DND-41 (cell line): Measurements from ENCODE around the gene ARHGAP32.

Experiments used
- CTCF ChIP-seq: IDR thresholded peaks from 2 replicates; pipeline ENCODE4 v1.5.1; 2012; ENCODE audit warnings: borderline replicate concordance, low read length, moderate library complexity, mild to moderate bottlenecking; ENCODE audit not compliant: poor library complexity, severe bottlenecking; ENCODE audit errors: extremely low read depth
- EZH2 ChIP-seq: IDR thresholded peaks from 3 replicates; pipeline ENCODE4 v1.6.1; 2012; ENCODE audit warnings: borderline replicate concordance, low read depth, mild to moderate bottlenecking, moderate library complexity, low read length, inconsistent platforms; ENCODE audit not compliant: severe bottlenecking

GRCh38 chr11:129211397-129211796 lies 19.3 kb upstream of the ARHGAP32 start:
- TF ChIP-seq EZH2: no peak
- TF ChIP-seq CTCF: no peak
